ENCODE data around the gene GPD1L. TPM values are rescaled to one million over a fixed set of nuclear protein-coding genes. Genes with fewer than 3 reads are reported as not detected.

GPD1L gene
- total and polyA plus RNA-seq, 2 of the 4 experiments (the other 2 are of a cell fraction) = 3.9 to 7.9 TPM

DNA sequence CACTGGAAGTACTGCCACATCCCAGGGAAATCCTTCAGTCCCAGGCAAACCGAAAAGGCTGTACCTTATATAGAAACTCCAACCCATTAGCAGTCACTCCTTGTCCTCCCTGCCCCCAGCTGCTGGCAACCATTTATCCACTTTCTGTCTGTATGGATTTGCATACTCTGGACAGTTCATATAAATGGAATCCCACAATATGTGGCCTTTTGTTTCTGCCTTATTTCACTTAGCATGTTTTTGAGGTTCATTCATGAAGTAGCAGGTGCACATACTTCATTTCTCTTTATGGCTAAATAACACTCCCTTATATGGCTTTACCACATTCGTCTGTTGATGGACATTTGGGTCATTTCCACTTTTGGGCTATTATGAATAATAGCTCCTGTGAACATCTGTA is 80.5 kb downstream of the GPD1L start:
- Histone ChIP-seq H3K9me1 (ENCODE audit: insufficient read depth, low read length) (no peaks in the 10 kb centered on the region), H2BK5ac (ENCODE audit: low read depth, low read length, poor library complexity, severe bottlenecking) (no peak overlapping the region), H2BK20ac (ENCODE audit: low read depth, low read length) (no peak overlapping the region), H2BK120ac (ENCODE audit: low read depth, low read length) (no peak overlapping the region), H4K91ac (ENCODE audit: insufficient read depth, low read depth, low read length) (no peak overlapping the region), H3K27me3 (ENCODE audit: control insufficient read depth, insufficient read depth, low read length) (peaks cover 3% of the 10 kb centered on the region), H3K56ac (ENCODE audit: extremely low read depth, insufficient read depth, low read length) (no peak overlapping the region), H3K23ac (ENCODE audit: low read depth, low read length) (no peak overlapping the region), H3K4me1 (ENCODE audit: control insufficient read depth, insufficient read depth, low read length) (no peaks in the 10 kb centered on the region), H3K4me3 (ENCODE audit: insufficient read depth, low read depth, low read length) (no peak overlapping the region), H4K5ac (ENCODE audit: low read depth, low read length) (no peak overlapping the region), H2AK5ac (ENCODE audit: low read depth, low read length) (no peak overlapping the region), H3K18ac (ENCODE audit: low read depth, low read length) (no peak overlapping the region), H3K4me2 (ENCODE audit: low read depth, low read length) (no peak overlapping the region), H3K79me1 (ENCODE audit: low read depth in 1 of 2, low read length in 2 of 2) (no peaks in the 10 kb centered on the region), H3K14ac (replicated peaks; ENCODE audit: low read depth, low read length) (no peak overlapping the region), H3K9ac (ENCODE audit: low read depth, low read length) (no peak overlapping the region), H4K8ac (ENCODE audit: low read depth in 2 of 2, low read length in 2 of 2) (no peak overlapping the region), H3K36me3 (ENCODE audit: control insufficient read depth, insufficient read depth, low read length) (no peaks in the 10 kb centered on the region), H2AK9ac (replicated peaks; ENCODE audit: low read depth, low read length, poor library complexity) (no peak overlapping the region), H2BK15ac (ENCODE audit: low read depth, low read length) (no peak overlapping the region), H3K4ac (ENCODE audit: low read depth, low read length) (no peak overlapping the region), H3K27ac (ENCODE audit: insufficient read depth, low read length) (no peak overlapping the region), H4K20me1 (ENCODE audit: insufficient read depth, low read length) (no peaks in the 10 kb centered on the region), H3K9me3 (ENCODE audit: control insufficient read depth, insufficient read depth, low read length) (no peaks in the 10 kb centered on the region), H2AFZ (replicated peaks; ENCODE audit: low read length, poor library complexity) (no peak overlapping the region)
- dilution Hi-C loops (cut with HindIII; ENCODE audit: low sequenced_read_pairs, unreplicated experiment) (no loop called here), in situ Hi-C loops (cut with MboI; ENCODE audit: low sequenced_read_pairs) (no loop called here), intact Hi-C loops (cut with micrococcal nuclease) (no loop called here)
- TF ChIP-seq MXI1 (IDR thresholded peaks at IDR 0.05; ENCODE audit: borderline replicate concordance, low read depth, low read length) (no peak), RCOR1 (IDR thresholded peaks at IDR 0.05; ENCODE audit: insufficient replicate concordance, low read length) (no peak), SMC3 (IDR thresholded peaks at IDR 0.05; ENCODE audit: low read depth, low read length) (no peak), BHLHE40 (IDR thresholded peaks at IDR 0.05; ENCODE audit: low read depth, low read length) (no peak), RFX5 (IDR thresholded peaks at IDR 0.05; ENCODE audit: low read depth, low read length) (no peak), RAD21 (IDR thresholded peaks at IDR 0.05; ENCODE audit: low read length) (no peak), CEBPB (IDR thresholded peaks at IDR 0.05; ENCODE audit: low read depth, low read length) (no peak), POLR2A (IDR thresholded peaks at IDR 0.05; ENCODE audit: low read depth, low read length) (no peak), CHD1 (IDR thresholded peaks at IDR 0.05; ENCODE audit: low read depth, low read length) (no peak), ELK1 (IDR thresholded peaks at IDR 0.05; ENCODE audit: borderline replicate concordance, low read depth, low read length) (no peak), MAZ (IDR thresholded peaks at IDR 0.05; ENCODE audit: borderline replicate concordance, low read depth, low read length) (no peak), USF2 (IDR thresholded peaks at IDR 0.05; ENCODE audit: low read depth, low read length) (no peak), MAFK (IDR thresholded peaks at IDR 0.05; ENCODE audit: low read depth, low read length) (no peak), NFE2L2 (IDR thresholded peaks at IDR 0.05; ENCODE audit: low read depth, low read length) (no peak)
- TF ChIP-seq, protein P1, sequence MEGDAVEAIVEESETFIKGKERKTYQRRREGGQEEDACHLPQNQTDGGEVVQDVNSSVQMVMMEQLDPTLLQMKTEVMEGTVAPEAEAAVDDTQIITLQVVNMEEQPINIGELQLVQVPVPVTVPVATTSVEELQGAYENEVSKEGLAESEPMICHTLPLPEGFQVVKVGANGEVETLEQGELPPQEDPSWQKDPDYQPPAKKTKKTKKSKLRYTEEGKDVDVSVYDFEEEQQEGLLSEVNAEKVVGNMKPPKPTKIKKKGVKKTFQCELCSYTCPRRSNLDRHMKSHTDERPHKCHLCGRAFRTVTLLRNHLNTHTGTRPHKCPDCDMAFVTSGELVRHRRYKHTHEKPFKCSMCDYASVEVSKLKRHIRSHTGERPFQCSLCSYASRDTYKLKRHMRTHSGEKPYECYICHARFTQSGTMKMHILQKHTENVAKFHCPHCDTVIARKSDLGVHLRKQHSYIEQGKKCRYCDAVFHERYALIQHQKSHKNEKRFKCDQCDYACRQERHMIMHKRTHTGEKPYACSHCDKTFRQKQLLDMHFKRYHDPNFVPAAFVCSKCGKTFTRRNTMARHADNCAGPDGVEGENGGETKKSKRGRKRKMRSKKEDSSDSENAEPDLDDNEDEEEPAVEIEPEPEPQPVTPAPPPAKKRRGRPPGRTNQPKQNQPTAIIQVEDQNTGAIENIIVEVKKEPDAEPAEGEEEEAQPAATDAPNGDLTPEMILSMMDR (conservative IDR thresholded peaks at IDR 0.05; ENCODE audit: low read depth, low read length) = no peak
- CTCF ChIA-PET = interaction anchor here (0.7 kb wide), 1 partner anchor 12 kb away, joined by 3 read pairs; no protein-coding TSS in a partner anchor
- DNase-seq (no peak), ATAC-seq (ENCODE audit: low read depth) (no peak)
- 60% methylated on average over 1 of the region's 2 CpGs; no CpG with 5 or more reads in 1 of the 2 experiments for WGBS, 2 experiments (ENCODE audit: extremely low coverage in 2 of 2, insufficient read length in 1 of 2)
- BruUV-seq (replicated peaks) = no TSS peak
- POLR2A ChIA-PET (ENCODE audit: unreplicated experiment) = no interaction called here
